Uterus (tissue), 4 donors: Measurements from ENCODE around the gene MAP2K4. TPM values are rescaled to one million over a fixed set of nuclear protein-coding genes. Genes with fewer than 3 reads are reported as not detected.

Experiments used
- DNase-seq, 2 donors: peaks; one replicate each; pipeline ENCODE4 v3.0.0-alpha.2; 2019 to 2020
- H3K27ac ChIP-seq, 2 donors: fragments of 200-600 bp; sonication (generic); 1 replicate in 1 of 2; 2 replicates in 1 of 2; pipeline ENCODE4 v1.5.1; 2016 to 2018
- H3K27me3 ChIP-seq, 2 donors: fragments of 200-600 bp; sonication (generic); one replicate each; pipeline ENCODE4 v1.5.1; 2018 to 2019; ENCODE audit warnings: control low read depth in 1 of 2
- H3K36me3 ChIP-seq, 2 donors: fragments of 200-600 bp; sonication (generic); one replicate each; pipeline ENCODE4 v1.5.1; 2019; ENCODE audit warnings: control low read depth in 1 of 2
- H3K4me1 ChIP-seq, 2 donors: fragments of 200-600 bp; sonication (generic); one replicate each; pipeline ENCODE4 v1.5.1; 2018 to 2019; ENCODE audit warnings: control low read depth in 1 of 2
- H3K4me3 ChIP-seq, 2 donors: fragments of 200-600 bp; sonication (generic); 1 replicate in 1 of 2; 2 replicates in 1 of 2; pipeline ENCODE4 v1.5.1; 2018 to 2019; ENCODE audit warnings: mild to moderate bottlenecking in 1 of 2
- H3K9me3 ChIP-seq, 2 donors: fragments of 200-600 bp; sonication (generic); one replicate each; pipeline ENCODE4 v1.5.1; 2019; ENCODE audit warnings: control low read depth in 1 of 2
- POLR2A ChIP-seq, 2 donors: fragments of 450-650 bp; IDR thresholded peaks; one replicate each; pipeline ENCODE4 v1.6.1; 2016; ENCODE audit warnings: antibody characterized with exemption in 2 of 2, mild to moderate bottlenecking in 1 of 2, moderate library complexity in 1 of 2
- intact Hi-C: fragments of 100-400 bp; cut with DNase I; formaldehyde crosslinking; loops from one replicate; pipeline ENCODE4 v1.15.1; 2023; ENCODE audit warnings: low total_unique reads
- total RNA-seq, 4 donors: library from RNA; depleted of rRNA in 3 of 4; stranded (reverse); fragments of >200 nt in 3 of 4; gene quantifications; one replicate each; pipeline versions ENCODE4 v1.1.0 to v1.2.4, GENCODE V29; 2014 to 2023
- TF ChIP-seq, protein P1 (sequence below), 4 experiments: fragments of 200-600 bp in 2 of 4; fragments of 450-650 bp in 2 of 4; sonication (generic) in 2 of 4; IDR thresholded peaks; one replicate each; pipeline ENCODE4 v1.5.1; 2016 to 2019; ENCODE audit warnings: antibody characterized with exemption in 4 of 4, mild to moderate bottlenecking in 2 of 4, moderate library complexity in 1 of 4
- donor health status: DM: yes; HTN: yes; CAD: no.

The MAP2K4 gene
- total RNA-seq, 4 donors from 2014 or later = 19.4 to 83.9 (median 65.5) TPM

DNA sequence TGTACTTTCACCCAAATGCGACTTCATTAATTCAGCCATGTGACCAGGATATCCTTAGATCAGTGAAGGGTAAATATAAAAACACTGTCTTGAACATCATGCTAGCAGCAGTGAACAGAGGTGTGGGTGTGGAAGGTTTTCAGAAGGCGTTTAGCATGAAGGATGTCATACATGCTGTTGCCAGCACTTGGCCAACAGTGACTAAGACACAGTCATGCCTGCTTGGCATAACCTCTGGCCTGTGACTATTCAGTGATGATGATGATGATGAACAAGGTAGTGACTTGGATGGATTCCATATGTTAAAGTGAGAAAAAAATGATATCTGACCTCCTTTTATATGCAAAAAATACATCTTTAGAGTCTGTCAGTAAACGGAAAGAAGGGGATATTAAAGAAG lies 97.9 kb downstream of the MAP2K4 start:
- Histone ChIP-seq H3K4me3 (no peak overlapping the region), H3K27ac (no peak overlapping the region), H3K4me1 (no peaks in the 10 kb centered on the region), H3K36me3 (no peaks in the 10 kb centered on the region), H3K9me3 (no peaks in the 10 kb centered on the region), H3K27me3 (no peaks in the 10 kb centered on the region)
- intact Hi-C loops = no loop called here
- DNase-seq = no peak
- TF ChIP-seq, protein P1, sequence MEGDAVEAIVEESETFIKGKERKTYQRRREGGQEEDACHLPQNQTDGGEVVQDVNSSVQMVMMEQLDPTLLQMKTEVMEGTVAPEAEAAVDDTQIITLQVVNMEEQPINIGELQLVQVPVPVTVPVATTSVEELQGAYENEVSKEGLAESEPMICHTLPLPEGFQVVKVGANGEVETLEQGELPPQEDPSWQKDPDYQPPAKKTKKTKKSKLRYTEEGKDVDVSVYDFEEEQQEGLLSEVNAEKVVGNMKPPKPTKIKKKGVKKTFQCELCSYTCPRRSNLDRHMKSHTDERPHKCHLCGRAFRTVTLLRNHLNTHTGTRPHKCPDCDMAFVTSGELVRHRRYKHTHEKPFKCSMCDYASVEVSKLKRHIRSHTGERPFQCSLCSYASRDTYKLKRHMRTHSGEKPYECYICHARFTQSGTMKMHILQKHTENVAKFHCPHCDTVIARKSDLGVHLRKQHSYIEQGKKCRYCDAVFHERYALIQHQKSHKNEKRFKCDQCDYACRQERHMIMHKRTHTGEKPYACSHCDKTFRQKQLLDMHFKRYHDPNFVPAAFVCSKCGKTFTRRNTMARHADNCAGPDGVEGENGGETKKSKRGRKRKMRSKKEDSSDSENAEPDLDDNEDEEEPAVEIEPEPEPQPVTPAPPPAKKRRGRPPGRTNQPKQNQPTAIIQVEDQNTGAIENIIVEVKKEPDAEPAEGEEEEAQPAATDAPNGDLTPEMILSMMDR (IDR thresholded peaks at IDR 0.05) = no peak
- TF ChIP-seq POLR2A (IDR thresholded peaks at IDR 0.05) = no peak

DNA sequence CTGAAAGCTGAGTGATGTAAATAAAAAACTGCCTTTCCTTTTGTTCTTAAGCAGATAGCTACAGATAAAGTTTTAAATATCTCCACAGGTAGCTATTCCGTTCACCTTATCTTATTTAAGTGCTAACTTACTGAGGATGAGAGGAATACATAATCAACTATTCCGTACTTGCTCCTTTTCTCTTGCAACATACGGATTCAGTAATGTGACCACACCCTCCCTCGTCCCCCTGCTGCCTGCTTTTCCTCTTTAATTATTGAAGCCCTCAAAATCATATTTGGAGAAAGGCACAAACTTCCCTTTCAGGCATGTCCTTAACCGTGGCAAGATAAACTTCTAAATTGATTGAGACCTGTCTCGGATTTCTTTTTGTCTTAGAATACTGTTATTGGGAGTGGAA lies 101.4 kb downstream of the MAP2K4 start:
- no peak overlapping the region for H3K27ac ChIP-seq
- intact Hi-C loops = no loop called here
- TF ChIP-seq, protein P1 (IDR thresholded peaks at IDR 0.05) = no peak
- H3K4me3 ChIP-seq = no peak overlapping the region
- H3K4me1 ChIP-seq = no peaks in the 10 kb centered on the region
- H3K27me3 ChIP-seq = no peaks in the 10 kb centered on the region
- H3K36me3 ChIP-seq = no peaks in the 10 kb centered on the region
- H3K9me3 ChIP-seq = no peaks in the 10 kb centered on the region
- no peak for DNase-seq

DNA sequence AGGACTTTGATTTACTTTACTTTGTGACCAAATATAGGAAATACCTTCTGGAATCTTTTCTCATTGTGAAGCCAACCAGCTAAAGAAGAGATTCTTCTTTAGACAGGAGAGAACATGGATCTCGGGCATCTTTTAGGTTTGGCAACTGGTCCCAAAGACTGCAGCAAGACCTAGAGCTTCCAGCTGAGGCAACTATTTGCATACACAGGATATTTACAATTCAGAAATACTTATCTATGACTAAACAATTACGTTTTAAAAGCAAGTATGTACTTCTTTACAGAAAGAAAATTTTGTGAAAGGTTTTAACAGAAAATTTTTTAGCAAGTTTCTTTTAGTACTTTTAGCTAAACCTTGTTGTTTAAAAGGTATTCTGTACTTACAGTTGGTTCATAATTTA lies 106.5 kb downstream of the MAP2K4 start:
- H3K4me1 ChIP-seq = no peaks in the 10 kb centered on the region
- H3K27ac ChIP-seq = no peak overlapping the region
- TF ChIP-seq, protein P1 (IDR thresholded peaks at IDR 0.05) = no peak
- TF ChIP-seq POLR2A (IDR thresholded peaks at IDR 0.05) = no peak
- no peaks in the 10 kb centered on the region for H3K27me3 ChIP-seq
- no peaks in the 10 kb centered on the region for H3K9me3 ChIP-seq
- intact Hi-C loops = no loop called here
- no peak for DNase-seq
- H3K4me3 ChIP-seq = no peak overlapping the region
- H3K36me3 ChIP-seq = peaks cover 0 to 4% of the 10 kb centered on the region in 2 donors

DNA sequence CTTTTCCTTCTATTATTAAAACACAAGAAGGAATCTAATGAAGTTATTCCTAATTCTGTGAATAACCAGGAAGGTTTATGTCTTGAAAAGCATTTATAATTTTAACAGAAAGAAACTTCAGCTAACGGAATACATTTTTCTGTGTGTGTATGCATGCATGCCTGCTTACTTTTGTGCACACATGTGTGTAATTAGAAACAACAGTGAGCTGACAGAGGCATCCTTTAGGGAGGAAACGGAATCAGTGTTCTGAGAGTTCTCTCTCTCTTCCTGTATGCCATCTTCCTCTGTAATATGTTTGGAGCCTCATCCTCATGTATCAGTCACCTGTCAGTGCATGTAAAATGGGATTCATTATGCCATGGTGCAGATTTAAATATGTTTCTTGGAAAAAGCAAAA lies 107.0 kb downstream of the MAP2K4 start:
- Histone ChIP-seq H3K9me3 (no peaks in the 10 kb centered on the region), H3K27me3 (no peaks in the 10 kb centered on the region), H3K4me1 (no peaks in the 10 kb centered on the region), H3K27ac (no peak overlapping the region), H3K4me3 (no peak overlapping the region), H3K36me3 (peaks cover 0 to 4% of the 10 kb centered on the region in 2 donors)
- no peak for TF ChIP-seq POLR2A (IDR thresholded peaks at IDR 0.05)
- TF ChIP-seq, protein P1 (IDR thresholded peaks at IDR 0.05) = no peak
- intact Hi-C loops = no loop called here
- DNase-seq = no peak

DNA sequence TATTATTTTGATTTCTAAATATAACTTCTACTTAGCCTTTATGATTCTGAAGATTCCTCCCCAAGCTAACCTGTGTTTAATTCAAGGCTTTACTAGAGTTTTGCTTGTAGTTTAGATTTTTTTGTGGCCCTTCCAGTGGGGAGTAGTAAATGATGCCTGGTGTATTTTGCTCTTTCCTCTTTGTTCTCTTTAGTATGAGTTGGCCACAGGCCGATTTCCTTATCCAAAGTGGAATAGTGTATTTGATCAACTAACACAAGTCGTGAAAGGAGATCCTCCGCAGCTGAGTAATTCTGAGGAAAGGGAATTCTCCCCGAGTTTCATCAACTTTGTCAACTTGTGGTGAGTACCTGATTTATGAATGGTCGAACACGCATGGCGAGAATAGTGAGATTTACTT lies 108.3 kb downstream of the MAP2K4 start:
- peaks cover 0 to 4% of the 10 kb centered on the region in 2 donors for H3K36me3 ChIP-seq
- intact Hi-C loops = no loop called here
- TF ChIP-seq, protein P1 (IDR thresholded peaks at IDR 0.05) = no peak
- TF ChIP-seq POLR2A (IDR thresholded peaks at IDR 0.05) = no peak

More for the DNA sequence above, 108.3 kb downstream of the MAP2K4 start:
- Histone ChIP-seq H3K27me3 (no peaks in the 10 kb centered on the region), H3K4me1 (no peaks in the 10 kb centered on the region), H3K27ac (no peak overlapping the region), H3K4me3 (no peak overlapping the region), H3K9me3 (no peaks in the 10 kb centered on the region)
- no peak for DNase-seq
